OCI-LY7 (cell line): Measurements from ENCODE around the gene CDH12. TPM values are rescaled to one million over a fixed set of nuclear protein-coding genes. Genes with fewer than 3 reads are reported as not detected.

Source experiments
- BruUV-seq: library from RNA; stranded (reverse); fragments of 400-500 nt; replicated peaks from 2 replicates; lab custom pipeline; 2021; lab: Mats Ljungman, UMichigan
- CTCF ChIA-PET: fragments of 300-600 bp; sonication (Branson Sonifier 250); formaldehyde crosslinking; loops from one replicate; lab custom pipeline; 2022; ENCODE audit warnings: antibody characterized with exemption; ENCODE audit not compliant: unreplicated experiment; lab: Charles Lee
- POLR2A ChIA-PET: fragments of 300-600 bp; sonication (Branson Sonifier 250); formaldehyde crosslinking; loops from one replicate; lab custom pipeline; 2022; ENCODE audit warnings: antibody characterized with exemption; lab: Charles Lee
- DNase-seq: peaks from one replicate; pipeline ENCODE4 v3.0.0-alpha.2; 2015; ENCODE audit warnings: low spot score
- H2AFZ ChIP-seq: fragments of 200-600 bp; sonication (generic), shearing (Covaris generic); 2 replicates; pipeline ENCODE4 v1.6.1; 2014; ENCODE audit warnings: mild to moderate bottlenecking, antibody characterized with exemption, low read length, moderate library complexity
- H3K27ac ChIP-seq: fragments of 200-600 bp; sonication (generic); 2 replicates; pipeline ENCODE4 v1.5.1; 2014; ENCODE audit warnings: mixed run types, low read depth, mild to moderate bottlenecking, moderate library complexity, low read length, inconsistent platforms; ENCODE audit not compliant: poor library complexity, severe bottlenecking
- H3K36me3 ChIP-seq: fragments of 200-600 bp; sonication (generic); 2 replicates; pipeline ENCODE4 v1.6.1; 2014; ENCODE audit warnings: mild to moderate bottlenecking, antibody characterized with exemption, low read length, moderate library complexity, mixed read lengths; ENCODE audit not compliant: insufficient read depth
- H3K4me1 ChIP-seq: fragments of 200-600 bp; sonication (generic); 2 replicates; pipeline ENCODE4 v1.5.1; 2014; ENCODE audit warnings: mild to moderate bottlenecking, low read length; ENCODE audit not compliant: insufficient read depth, poor library complexity, severe bottlenecking
- H3K4me2 ChIP-seq: fragments of 200-600 bp; sonication (generic); 2 replicates; pipeline ENCODE4 v1.6.1; 2014; ENCODE audit warnings: mild to moderate bottlenecking, low read length
- H3K4me3 ChIP-seq: fragments of 200-600 bp; sonication (generic); 2 replicates; pipeline ENCODE4 v1.5.1; 2014; ENCODE audit warnings: mild to moderate bottlenecking, low read depth, low read length; ENCODE audit not compliant: poor library complexity, severe bottlenecking
- H3K79me2 ChIP-seq: fragments of 200-600 bp; sonication (generic); 2 replicates; pipeline ENCODE4 v1.6.1; 2016; ENCODE audit warnings: low read depth, mild to moderate bottlenecking, low read length, moderate library complexity, mixed read lengths; ENCODE audit not compliant: insufficient read depth
- H3K9me2 ChIP-seq: fragments of 200-600 bp; sonication (generic); 2 replicates; pipeline ENCODE4 v1.6.1; 2016; ENCODE audit warnings: mild to moderate bottlenecking, low read length, mixed read lengths; ENCODE audit not compliant: insufficient read depth
- H3K9me3 ChIP-seq: fragments of 200-600 bp; sonication (generic); 2 replicates; pipeline ENCODE4 v1.6.1; 2014; ENCODE audit warnings: mild to moderate bottlenecking, mixed run types, low read length, mixed read lengths
- H4K20me1 ChIP-seq: fragments of 200-600 bp; sonication (generic); 2 replicates; pipeline ENCODE4 v1.6.1; 2014; ENCODE audit warnings: mild to moderate bottlenecking, antibody characterized with exemption, low read length, moderate library complexity, mixed read lengths; ENCODE audit not compliant: insufficient read depth
- EZH2phosphoT487 ChIP-seq: fragments of 200-600 bp; sonication (generic); IDR thresholded peaks from 2 replicates; pipeline ENCODE4 v1.6.1; 2018; ENCODE audit warnings: low read depth, borderline replicate concordance, mild to moderate bottlenecking, mixed run types, antibody characterized with exemption, low read length, moderate library complexity, mixed read lengths
- intact Hi-C: fragments of 100-400 bp; cut with micrococcal nuclease; formaldehyde crosslinking; loops from one replicate; pipeline ENCODE4 v1.10.0; 2022; ENCODE audit not compliant: unreplicated experiment
- total RNA-seq, 2 experiments: library from RNA; depleted of rRNA in 1 of 2; stranded (reverse); fragments of >200 nt in 1 of 2; shearing (Covaris generic) in 1 of 2; gene quantifications; 2 replicates each; pipeline ENCODE4 v1.2.3, GENCODE V29; 2014 to 2022
- TF ChIP-seq, protein P1 (sequence below): fragments of 200-600 bp; sonication (generic); conservative IDR thresholded peaks from 2 replicates; pipeline ENCODE4 v1.5.1; 2014; ENCODE audit warnings: mild to moderate bottlenecking, antibody characterized with exemption, low read length, moderate library complexity, mixed read lengths

Gene CDH12
- total RNA-seq, 2 experiments from 2014 or later: not detected

DNA sequence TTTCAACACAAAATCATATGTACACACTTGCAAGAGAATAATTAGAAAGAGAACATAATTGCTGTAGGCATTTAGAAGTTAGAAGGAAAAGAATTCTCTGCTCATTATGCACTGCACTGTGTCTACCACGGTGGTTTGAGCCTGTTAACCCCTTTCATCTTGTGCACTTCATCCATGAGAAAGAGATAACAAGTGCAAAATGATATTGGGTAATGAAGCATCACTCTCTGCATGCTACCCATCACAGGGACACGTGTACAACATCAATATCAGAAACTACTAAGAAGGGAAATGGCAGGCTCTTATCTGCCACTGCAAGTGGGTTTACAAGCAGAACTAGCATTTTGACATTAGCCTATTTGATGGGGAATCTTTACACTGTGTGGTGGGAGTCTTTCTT, 202.6 kb downstream of the CDH12 start:
- H3K79me2 ChIP-seq: no peaks in the 10 kb centered on the region
- H3K4me3 ChIP-seq: no peak overlapping the region
- ChIA-PET CTCF (no interaction called here), POLR2A (no interaction called here)
- no peaks in the 10 kb centered on the region for H3K9me2 ChIP-seq
- H3K9me3 ChIP-seq: no peaks in the 10 kb centered on the region
- no TSS peak for BruUV-seq
- no peak overlapping the region for H2AFZ ChIP-seq
- TF ChIP-seq EZH2phosphoT487: no peak
- TF ChIP-seq, protein P1, sequence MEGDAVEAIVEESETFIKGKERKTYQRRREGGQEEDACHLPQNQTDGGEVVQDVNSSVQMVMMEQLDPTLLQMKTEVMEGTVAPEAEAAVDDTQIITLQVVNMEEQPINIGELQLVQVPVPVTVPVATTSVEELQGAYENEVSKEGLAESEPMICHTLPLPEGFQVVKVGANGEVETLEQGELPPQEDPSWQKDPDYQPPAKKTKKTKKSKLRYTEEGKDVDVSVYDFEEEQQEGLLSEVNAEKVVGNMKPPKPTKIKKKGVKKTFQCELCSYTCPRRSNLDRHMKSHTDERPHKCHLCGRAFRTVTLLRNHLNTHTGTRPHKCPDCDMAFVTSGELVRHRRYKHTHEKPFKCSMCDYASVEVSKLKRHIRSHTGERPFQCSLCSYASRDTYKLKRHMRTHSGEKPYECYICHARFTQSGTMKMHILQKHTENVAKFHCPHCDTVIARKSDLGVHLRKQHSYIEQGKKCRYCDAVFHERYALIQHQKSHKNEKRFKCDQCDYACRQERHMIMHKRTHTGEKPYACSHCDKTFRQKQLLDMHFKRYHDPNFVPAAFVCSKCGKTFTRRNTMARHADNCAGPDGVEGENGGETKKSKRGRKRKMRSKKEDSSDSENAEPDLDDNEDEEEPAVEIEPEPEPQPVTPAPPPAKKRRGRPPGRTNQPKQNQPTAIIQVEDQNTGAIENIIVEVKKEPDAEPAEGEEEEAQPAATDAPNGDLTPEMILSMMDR: no peak
- intact Hi-C loops: no loop called here
- no peak overlapping the region for H3K27ac ChIP-seq
- no peaks in the 10 kb centered on the region for H4K20me1 ChIP-seq
- no peaks in the 10 kb centered on the region for H3K4me1 ChIP-seq
- H3K36me3 ChIP-seq: no peaks in the 10 kb centered on the region
- H3K4me2 ChIP-seq: no peak overlapping the region
- DNase-seq: no peak

DNA sequence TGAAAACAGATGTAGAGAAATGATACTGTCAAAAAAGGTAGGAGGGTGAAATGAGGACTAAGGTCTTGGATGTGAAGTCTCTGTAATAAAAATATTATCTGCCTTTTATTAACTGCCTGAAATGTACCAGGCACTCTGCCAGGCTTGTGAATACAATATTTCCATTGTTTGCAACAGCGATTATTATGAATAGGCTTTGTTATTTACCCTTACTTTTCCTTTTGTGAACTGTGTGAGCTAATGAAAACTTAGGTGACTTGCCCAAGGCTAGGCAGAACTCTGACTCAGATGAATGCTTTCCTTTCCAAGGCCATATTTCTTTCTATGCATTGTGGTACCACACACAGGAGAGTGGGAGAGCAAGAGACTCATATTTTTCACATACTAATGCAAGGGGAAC, 204.1 kb downstream of the CDH12 start:
- DNase-seq: no peak
- no peaks in the 10 kb centered on the region for H3K9me3 ChIP-seq
- H3K9me2 ChIP-seq: no peaks in the 10 kb centered on the region
- no peak overlapping the region for H3K27ac ChIP-seq
- BruUV-seq: no TSS peak
- H3K4me3 ChIP-seq: no peak overlapping the region
- no peak overlapping the region for H2AFZ ChIP-seq
- H3K4me2 ChIP-seq: no peak overlapping the region
- H3K4me1 ChIP-seq: no peaks in the 10 kb centered on the region
- no peaks in the 10 kb centered on the region for H3K36me3 ChIP-seq
- POLR2A ChIA-PET: interaction anchor here (0.7 kb wide), 1 partner anchor 99 kb away, joined by 3 read pairs; no protein-coding TSS in a partner anchor
- CTCF ChIA-PET: no interaction called here
- intact Hi-C loops: no loop called here
- no peak for TF ChIP-seq EZH2phosphoT487
- TF ChIP-seq, protein P1: no peak
- no peaks in the 10 kb centered on the region for H4K20me1 ChIP-seq
- H3K79me2 ChIP-seq: no peaks in the 10 kb centered on the region

DNA sequence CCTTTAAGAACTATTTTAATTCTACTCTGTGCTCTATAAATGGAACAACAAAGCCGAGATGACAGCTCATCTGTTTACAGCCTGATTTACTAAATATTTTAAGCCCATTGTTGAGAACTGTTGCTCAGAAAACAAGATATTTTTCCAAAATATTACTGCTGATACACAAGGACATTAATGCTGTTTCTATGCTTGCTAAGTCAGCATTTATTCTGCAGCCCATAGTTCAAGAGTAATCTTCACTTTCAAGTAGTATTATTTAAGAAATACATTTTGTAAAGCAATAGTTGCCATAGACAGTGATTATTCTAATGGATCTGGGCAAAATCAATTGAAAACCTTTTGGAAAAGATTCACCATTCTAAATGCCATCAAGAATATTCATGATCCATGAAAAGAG, 208.3 kb downstream of the CDH12 start:
- TF ChIP-seq EZH2phosphoT487: no peak
- TF ChIP-seq, protein P1: no peak
- Histone ChIP-seq H3K9me2 (no peaks in the 10 kb centered on the region), H3K9me3 (no peaks in the 10 kb centered on the region), H3K4me2 (no peak overlapping the region), H3K79me2 (no peaks in the 10 kb centered on the region), H2AFZ (no peak overlapping the region), H3K4me1 (no peaks in the 10 kb centered on the region), H3K27ac (no peak overlapping the region), H3K36me3 (no peaks in the 10 kb centered on the region), H3K4me3 (no peak overlapping the region), H4K20me1 (no peaks in the 10 kb centered on the region)
- no peak for DNase-seq
- intact Hi-C loops: no loop called here
- CTCF ChIA-PET: no interaction called here
- POLR2A ChIA-PET: interaction anchor here (0.6 to 0.7 kb wide), 2 partner anchors 10 to 334 kb away, joined by 3 to 4 read pairs; no protein-coding TSS in a partner anchor
- BruUV-seq: no TSS peak
